Osteocyte (in vitro differentiated cells): ENCODE results near the gene TSPAN15. TPM values are rescaled to one million over a fixed set of nuclear protein-coding genes. Genes with fewer than 3 reads are reported as not detected.

Experiments used
- DNase-seq: peaks from one replicate; pipeline ENCODE4 v3.0.0; 2021; ENCODE audit warnings: mixed read lengths; ENCODE audit not compliant: unreplicated experiment; ENCODE audit errors: extremely low spot score
- H3K27ac Mint-ChIP-seq: one replicate; pipeline ENCODE4 v1.8.0; 2021; ENCODE audit warnings: mild to moderate bottlenecking, mixed read lengths; ENCODE audit not compliant: unreplicated experiment
- H3K27me3 Mint-ChIP-seq: one replicate; pipeline ENCODE4 v1.8.0; 2021; ENCODE audit warnings: mixed read lengths; ENCODE audit not compliant: unreplicated experiment
- H3K36me3 Mint-ChIP-seq: one replicate; pipeline ENCODE4 v1.8.0; 2021; ENCODE audit warnings: mixed read lengths; ENCODE audit not compliant: unreplicated experiment
- H3K4me1 Mint-ChIP-seq: one replicate; pipeline ENCODE4 v1.8.0; 2021; ENCODE audit warnings: mixed read lengths; ENCODE audit not compliant: unreplicated experiment
- H3K4me3 Mint-ChIP-seq: one replicate; pipeline ENCODE4 v1.8.0; 2021; ENCODE audit warnings: mild to moderate bottlenecking, moderate library complexity, mixed read lengths; ENCODE audit not compliant: unreplicated experiment
- H3K9me3 Mint-ChIP-seq: one replicate; pipeline ENCODE4 v1.8.0; 2021; ENCODE audit warnings: mixed read lengths; ENCODE audit not compliant: unreplicated experiment
- CTCF ChIP-seq: fragments of 200-600 bp; sonication (generic); IDR thresholded peaks from 2 replicates; pipeline ENCODE4 v1.5.0; 2021; ENCODE audit warnings: antibody characterized with exemption, mild to moderate bottlenecking, moderate library complexity
- total RNA-seq: library from RNA; stranded (reverse); gene quantifications from 2 replicates; pipeline ENCODE4 v1.2.1, GENCODE V29; 2021

Gene TSPAN15
- total RNA-seq, 1 donor from 2014 or later = 0.94 TPM

- peak; percentile 78 for DNase-seq
- H3K4me3 Mint-ChIP-seq = no peak overlapping the region
- H3K27me3 Mint-ChIP-seq = peaks cover 5% of the 10 kb centered on the region
- peaks cover 7% of the 10 kb centered on the region for H3K4me1 Mint-ChIP-seq
- no peaks in the 10 kb centered on the region for H3K36me3 Mint-ChIP-seq
- H3K27ac Mint-ChIP-seq = no peak overlapping the region
- TF ChIP-seq CTCF = no peak
- H3K9me3 Mint-ChIP-seq = no peaks in the 10 kb centered on the region
Measured at GRCh38 chr10:69503001-69503895, 52.0 kb downstream of the TSPAN15 start.

DNA sequence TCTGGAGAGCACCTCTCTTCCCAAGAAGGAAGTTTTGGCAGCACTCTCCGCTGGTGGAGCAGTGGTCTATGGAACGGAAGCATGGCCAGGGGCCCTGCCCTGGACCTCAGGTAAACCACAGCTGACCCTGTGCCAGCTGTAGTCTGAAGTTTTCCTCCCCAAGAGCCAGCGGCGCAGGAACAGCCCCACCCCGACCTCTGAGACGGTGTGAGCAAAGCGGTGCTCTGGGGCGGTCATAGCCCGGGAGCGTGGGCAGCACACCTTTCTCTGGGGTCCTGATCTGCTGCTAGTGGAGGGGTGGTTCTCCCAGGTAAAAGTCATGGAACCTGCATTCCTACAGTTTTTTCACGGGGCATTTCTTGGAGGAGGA is 52.6 kb downstream of the TSPAN15 start:
- DNase-seq = no peak
- Mint-ChIP-seq H3K4me1 (peaks cover 7% of the 10 kb centered on the region), H3K9me3 (no peaks in the 10 kb centered on the region), H3K27ac (no peak overlapping the region), H3K4me3 (no peak overlapping the region), H3K27me3 (peaks cover 8% of the 10 kb centered on the region), H3K36me3 (no peaks in the 10 kb centered on the region)
- no peak for TF ChIP-seq CTCF

GRCh38 chr10:69504576-69505250 is 53.4 kb downstream of the TSPAN15 start:
- peak; percentile 75 for DNase-seq
- H3K36me3 Mint-ChIP-seq = no peaks in the 10 kb centered on the region
- peaks cover 5% of the 10 kb centered on the region for H3K4me1 Mint-ChIP-seq
- TF ChIP-seq CTCF = no peak
- H3K4me3 Mint-ChIP-seq = no peak overlapping the region
- peaks cover 16% of the 10 kb centered on the region for H3K27me3 Mint-ChIP-seq
- H3K27ac Mint-ChIP-seq = no peak overlapping the region
- no peaks in the 10 kb centered on the region for H3K9me3 Mint-ChIP-seq

DNA sequence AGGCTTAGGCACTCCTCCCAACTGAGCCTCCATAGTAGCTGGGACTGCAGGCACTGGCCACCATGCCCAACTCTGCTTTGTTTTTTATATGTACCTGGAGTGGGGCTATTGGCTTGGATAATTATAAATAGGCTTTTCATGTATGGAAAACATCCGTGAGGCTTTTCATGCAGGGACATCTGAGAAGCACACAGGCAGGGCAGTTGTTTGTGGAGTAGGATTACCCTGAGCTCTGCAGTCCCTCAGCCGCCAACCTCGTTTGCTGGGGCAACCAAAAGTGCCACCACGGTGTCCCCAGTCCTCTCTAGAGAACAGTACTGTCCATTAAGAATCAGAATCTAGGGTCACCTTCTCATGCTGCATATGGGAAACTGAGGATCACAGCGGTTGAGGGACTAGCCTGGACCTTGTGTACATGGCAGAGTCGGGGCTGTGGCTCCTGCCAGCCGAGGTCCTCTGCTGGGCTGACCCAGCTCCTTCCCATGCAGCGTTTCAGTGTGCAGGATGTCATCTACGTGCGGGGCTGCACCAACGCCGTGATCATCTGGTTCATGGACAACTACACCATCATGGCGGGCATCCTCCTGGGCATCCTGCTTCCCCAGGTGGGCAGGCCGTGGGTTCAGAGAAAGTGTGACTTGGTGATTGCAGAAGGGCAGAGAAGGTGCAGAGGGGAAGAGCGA is 54.5 kb downstream of the TSPAN15 start:
- Mint-ChIP-seq H3K27me3 (peaks cover 27% of the 10 kb centered on the region), H3K9me3 (no peaks in the 10 kb centered on the region), H3K4me3 (no peak overlapping the region), H3K4me1 (peaks cover 5% of the 10 kb centered on the region), H3K36me3 (no peaks in the 10 kb centered on the region), H3K27ac (no peak overlapping the region)
- peak; percentile 68 for DNase-seq
- no peak for TF ChIP-seq CTCF

- peaks cover 33% of the 10 kb centered on the region for H3K27me3 Mint-ChIP-seq
- no peaks in the 10 kb centered on the region for H3K9me3 Mint-ChIP-seq
- no peaks in the 10 kb centered on the region for H3K36me3 Mint-ChIP-seq
- peaks cover 5% of the 10 kb centered on the region for H3K4me1 Mint-ChIP-seq
- no peak overlapping the region for H3K4me3 Mint-ChIP-seq
- no peak for TF ChIP-seq CTCF
- DNase-seq = peak; percentile 69
- H3K27ac Mint-ChIP-seq = no peak overlapping the region
Measured at GRCh38 chr10:69506487-69506833, 55.2 kb downstream of the TSPAN15 start.
